Gastrocnemius medialis (tissue), 4 donors: ENCODE results near the gene HPCAL1. TPM values are rescaled to one million over a fixed set of nuclear protein-coding genes. Genes with fewer than 3 reads are reported as not detected.

Experiments used
- ATAC-seq, 2 donors: fragments of 150-250 bp; one replicate each; pipeline ENCODE4 v1.9.1; 2016
- DNase-seq, 2 donors: peaks; one replicate each; pipeline ENCODE4 v3.0.0-alpha.2; 2019
- H3K27ac ChIP-seq, 4 donors: fragments of 200-600 bp; sonication (generic); 1 replicate in 1 of 4; 2 replicates in 3 of 4; pipeline ENCODE4 v1.5.1; 2016 to 2018; ENCODE audit warnings: mild to moderate bottlenecking in 2 of 4, moderate library complexity in 1 of 4
- H3K27me3 ChIP-seq, 3 donors: fragments of 200-600 bp; sonication (generic) in 2 of 3; 1 replicate in 1 of 3; 2 replicates in 2 of 3; pipeline versions ENCODE4 v1.5.1 to v1.6.0; 2016 to 2019; ENCODE audit warnings: mild to moderate bottlenecking in 1 of 3, moderate library complexity in 1 of 3
- H3K36me3 ChIP-seq, 2 donors: fragments of 200-600 bp; sonication (generic) in 1 of 2; one replicate each; pipeline ENCODE4 v1.5.1; 2017 to 2018
- H3K4me1 ChIP-seq, 2 donors: fragments of 200-600 bp; sonication (generic) in 1 of 2; one replicate each; pipeline ENCODE4 v1.5.1; 2016 to 2017; ENCODE audit warnings: mild to moderate bottlenecking in 2 of 2
- H3K4me3 ChIP-seq, 4 donors: fragments of 200-600 bp; sonication (generic) in 3 of 4; 1 replicate in 1 of 4; 2 replicates in 3 of 4; pipeline ENCODE4 v1.5.1; 2016 to 2019; ENCODE audit warnings: mild to moderate bottlenecking in 2 of 4
- H3K9me3 ChIP-seq, 3 donors: fragments of 200-600 bp; sonication (generic) in 2 of 3; 1 replicate in 1 of 3; 2 replicates in 2 of 3; pipeline ENCODE4 v1.5.1; 2016 to 2019
- CTCF ChIP-seq, 5 experiments: fragments of 450-650 bp in 3 of 5; fragments of 200-600 bp in 2 of 5; sonication (generic) in 2 of 5; IDR thresholded peaks in 4 of 5; conservative IDR thresholded peaks in 1 of 5; 1 replicate in 4 of 5; 2 replicates in 1 of 5; pipeline ENCODE4 v1.5.1; 2016 to 2019; ENCODE audit warnings: antibody characterized with exemption in 5 of 5, mild to moderate bottlenecking in 3 of 5, moderate library complexity in 3 of 5
- POLR2A ChIP-seq, 2 donors: fragments of 450-650 bp; IDR thresholded peaks; one replicate each; pipeline ENCODE4 v1.6.1; 2017; ENCODE audit warnings: antibody characterized with exemption in 2 of 2, mild to moderate bottlenecking in 2 of 2, moderate library complexity in 2 of 2
- in situ Hi-C, 4 donors: fragments of 200-750 bp; cut with MboI; loops; one replicate each; pipeline versions ENCODE4 v1.15.0 to v1.8.0; 2017; ENCODE audit warnings: low sequenced_read_pairs in 4 of 4
- intact Hi-C: fragments of 100-400 bp; cut with DNase I; formaldehyde crosslinking; loops from one replicate; pipeline ENCODE4 v1.15.1; 2023; ENCODE audit warnings: low total_unique reads
- total RNA-seq, 4 donors: library from RNA; depleted of rRNA; stranded (reverse); fragments of >200 nt; gene quantifications; one replicate each; pipeline versions ENCODE4 v1.1.0 to v1.2.3, GENCODE V29; 2016

The HPCAL1 gene
- total RNA-seq, 4 donors from 2014 or later, result 29.0 to 45.5 (median 34.5) TPM

GRCh38 chr2:10360850-10361588 lies 58.3 kb downstream of the HPCAL1 start:
- intact Hi-C loops, result no loop called here
- TF ChIP-seq POLR2A (IDR thresholded peaks at IDR 0.05) (no peak), CTCF (IDR thresholded peaks at IDR 0.05 in 4 of 5, conservative IDR thresholded peaks at IDR 0.05 in 1 of 5) (no peak)

GRCh38 chr2:10362096-10362897 lies 59.6 kb downstream of the HPCAL1 start:
- peak; percentile 47 to 60 for ATAC-seq
- no peaks in the 10 kb centered on the region for H3K36me3 ChIP-seq
- peak in 1 of 2 donors; percentile 25 for DNase-seq
- H3K4me1 ChIP-seq, result no peaks in the 10 kb centered on the region
- H3K27ac ChIP-seq, result no peak overlapping the region
- intact Hi-C loops, result no loop called here
- TF ChIP-seq POLR2A (IDR thresholded peaks at IDR 0.05), result no peak
- TF ChIP-seq CTCF (IDR thresholded peaks at IDR 0.05 in 4 of 5, conservative IDR thresholded peaks at IDR 0.05 in 1 of 5), result no peak
- H3K9me3 ChIP-seq, result no peaks in the 10 kb centered on the region
- H3K4me3 ChIP-seq, result no peak overlapping the region
- no peaks in the 10 kb centered on the region for H3K27me3 ChIP-seq
- in situ Hi-C loops, result no loop called here

More at GRCh38 chr2:10360850-10361588, 58.3 kb downstream of the HPCAL1 start:
- H3K27me3 ChIP-seq, result no peaks in the 10 kb centered on the region
- in situ Hi-C loops, result no loop called here
- no peak for ATAC-seq
- no peak overlapping the region for H3K27ac ChIP-seq
- no peaks in the 10 kb centered on the region for H3K36me3 ChIP-seq
- no peak overlapping the region for H3K4me3 ChIP-seq
- no peaks in the 10 kb centered on the region for H3K4me1 ChIP-seq
- no peaks in the 10 kb centered on the region for H3K9me3 ChIP-seq
- DNase-seq, result no peak

- Histone ChIP-seq H3K4me1 (no peaks in the 10 kb centered on the region), H3K27me3 (no peaks in the 10 kb centered on the region), H3K27ac (no peak overlapping the region), H3K36me3 (no peaks in the 10 kb centered on the region), H3K4me3 (no peak overlapping the region), H3K9me3 (no peaks in the 10 kb centered on the region)
- TF ChIP-seq CTCF (IDR thresholded peaks at IDR 0.05 in 4 of 5, conservative IDR thresholded peaks at IDR 0.05 in 1 of 5), result no peak
- TF ChIP-seq POLR2A (IDR thresholded peaks at IDR 0.05), result no peak
- DNase-seq, result no peak
- intact Hi-C loops, result no loop called here
- in situ Hi-C loops, result no loop called here
- ATAC-seq, result no peak
These were observed 60.3 kb downstream of the HPCAL1 start for GRCh38 chr2:10362898-10363454.

GRCh38 chr2:10363861-10364610 lies 61.3 kb downstream of the HPCAL1 start:
- no peak overlapping the region for H3K27ac ChIP-seq
- H3K4me3 ChIP-seq, result no peak overlapping the region
- H3K4me1 ChIP-seq, result no peaks in the 10 kb centered on the region
- H3K9me3 ChIP-seq, result no peaks in the 10 kb centered on the region
- DNase-seq (no peak), ATAC-seq (no peak)
- no peaks in the 10 kb centered on the region for H3K27me3 ChIP-seq
- H3K36me3 ChIP-seq, result no peaks in the 10 kb centered on the region
- intact Hi-C loops (no loop called here), in situ Hi-C loops (no loop called here)
- TF ChIP-seq CTCF (IDR thresholded peaks at IDR 0.05 in 4 of 5, conservative IDR thresholded peaks at IDR 0.05 in 1 of 5), result no peak
- no peak for TF ChIP-seq POLR2A (IDR thresholded peaks at IDR 0.05)
